NCI-H510A (cell line): ENCODE measurements around the gene EXOC6B.
"Not testable (repeated sequence)": the region's sequence is repeated elsewhere in the genome, so short reads cannot be mapped to it uniquely, and the experiment has no call there.

ENCODE experiments used
- DNase-seq: peaks from one replicate; lab custom pipeline; 2025; lab: John Stamatoyannopoulos, UW

Gene EXOC6B

DNA sequence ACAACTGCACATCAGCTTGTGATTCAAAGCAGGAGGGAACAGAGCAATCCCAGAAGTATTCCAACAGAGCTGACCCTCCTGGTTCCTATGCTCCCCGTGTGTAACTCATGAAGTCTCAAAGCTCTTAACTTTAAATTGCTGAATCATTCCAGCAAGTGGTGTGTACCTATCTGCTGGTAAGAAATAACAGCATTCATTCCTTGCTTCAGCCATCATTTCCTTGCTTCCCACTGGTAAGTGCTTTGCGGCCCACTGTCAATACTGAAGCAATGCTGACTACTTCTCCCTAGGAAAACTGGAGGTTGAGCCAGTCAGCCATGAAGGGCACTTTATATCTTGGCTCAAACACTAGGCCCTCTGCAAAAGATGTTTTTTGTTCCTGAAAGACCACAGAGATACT lies 222.4 kb downstream of the EXOC6B start:
- DNase-seq: no peak

DNA sequence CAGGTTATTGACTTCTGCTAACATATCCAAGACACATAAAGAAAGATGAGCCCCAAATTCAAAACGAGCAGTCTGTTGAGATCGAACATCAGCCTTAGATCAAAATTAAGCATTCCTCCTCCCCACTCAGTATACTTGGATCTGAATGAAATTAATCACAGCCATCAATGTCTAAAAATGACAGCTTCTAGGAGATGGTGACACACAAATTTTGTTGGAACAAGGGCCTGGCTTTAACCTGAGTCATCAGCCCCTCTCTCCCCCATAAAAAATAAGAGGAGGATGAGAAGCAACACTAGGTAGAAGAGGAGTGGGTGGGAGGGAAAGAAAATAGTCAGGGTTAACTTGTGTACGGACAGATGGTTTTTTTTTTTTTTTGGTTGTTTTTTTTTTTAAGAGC lies 223.1 kb downstream of the EXOC6B start:
- no peak for DNase-seq

DNA sequence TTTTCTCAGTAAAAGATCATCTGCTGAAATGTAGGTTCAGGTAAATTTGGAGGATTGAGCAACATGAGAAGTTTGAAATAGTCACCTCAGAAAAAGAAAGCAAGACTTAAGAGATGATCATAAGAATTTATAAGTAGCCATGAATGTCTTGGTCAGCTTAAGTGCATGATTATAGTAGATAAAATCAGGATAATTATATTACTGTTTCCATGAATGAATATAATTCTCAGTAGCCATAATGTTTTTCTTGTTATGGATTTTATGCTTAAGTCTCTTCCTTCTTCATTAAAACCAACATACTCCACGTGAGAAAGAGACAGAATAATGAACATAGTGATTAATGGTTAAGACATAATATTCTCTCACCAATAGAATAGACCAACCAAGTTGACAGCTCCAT lies 223.7 kb downstream of the EXOC6B start:
- no peak for DNase-seq

DNA sequence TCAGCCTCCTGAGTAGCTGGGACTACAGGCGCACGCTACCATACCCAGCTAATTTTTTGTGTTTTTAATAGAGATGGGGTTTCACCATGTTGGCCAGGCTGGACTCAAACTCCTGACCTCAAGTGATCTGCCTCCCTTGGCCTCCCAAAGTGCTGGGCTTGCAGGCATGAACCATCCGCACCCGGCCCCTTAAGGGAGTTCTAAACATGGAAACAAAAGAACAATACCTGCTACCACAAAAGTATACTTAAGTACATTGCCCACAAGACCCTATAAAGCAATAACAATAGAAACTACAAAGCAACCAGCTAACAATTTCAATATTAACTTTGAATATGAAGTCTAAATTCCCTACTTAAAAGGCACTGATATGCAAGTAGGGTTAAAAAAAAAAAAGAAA lies 242.0 kb downstream of the EXOC6B start:
- not testable (repeated sequence) for DNase-seq

DNA sequence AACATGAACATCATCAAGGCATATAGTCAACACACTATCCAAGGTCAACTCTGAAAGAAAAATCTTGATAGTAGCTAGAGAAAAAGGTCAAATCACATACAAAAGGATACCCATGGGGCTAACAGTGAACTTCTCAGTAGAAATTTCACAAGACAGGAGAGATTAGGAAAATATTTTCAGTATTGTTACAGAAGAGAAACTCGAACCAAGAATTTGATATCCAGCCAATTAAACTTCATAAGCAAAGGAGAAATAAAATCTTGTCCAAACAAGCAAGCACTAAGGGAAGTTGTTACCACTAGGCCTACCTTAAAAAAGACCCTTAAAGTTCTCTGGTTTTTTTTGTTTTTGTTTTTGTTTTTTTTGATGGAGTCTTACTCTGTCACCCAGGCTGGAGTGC lies 242.5 kb downstream of the EXOC6B start:
- no peak for DNase-seq

DNA sequence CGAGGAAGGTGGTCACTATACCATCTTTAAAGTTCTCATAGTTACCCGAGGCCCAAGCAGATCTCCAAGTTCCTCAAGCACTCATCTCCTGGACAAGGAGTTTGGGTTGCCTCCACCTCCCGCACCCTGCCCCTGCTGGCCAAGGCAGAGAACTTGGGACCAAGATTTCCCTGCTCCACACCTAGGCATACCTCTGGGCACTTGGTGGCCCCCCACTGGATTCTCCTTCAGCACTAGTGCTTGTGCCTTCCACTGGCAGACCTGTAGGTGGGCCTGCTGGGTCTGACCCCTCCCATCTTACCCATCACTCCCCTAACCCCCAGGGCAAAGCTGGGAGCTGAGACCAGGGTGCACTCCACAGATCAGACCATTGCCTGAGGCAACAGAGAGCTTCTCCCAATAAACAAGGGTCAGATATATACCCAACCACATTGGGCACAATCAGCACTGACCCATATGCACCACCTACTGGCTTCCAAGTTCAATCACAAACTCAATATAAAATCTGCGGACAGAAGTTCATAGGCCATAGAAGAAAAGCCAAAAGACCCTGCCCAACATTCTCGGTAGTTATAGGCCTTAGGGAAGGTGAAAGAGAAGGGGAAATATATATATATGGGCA lies 244.2 kb downstream of the EXOC6B start:
- DNase-seq: no peak

DNA sequence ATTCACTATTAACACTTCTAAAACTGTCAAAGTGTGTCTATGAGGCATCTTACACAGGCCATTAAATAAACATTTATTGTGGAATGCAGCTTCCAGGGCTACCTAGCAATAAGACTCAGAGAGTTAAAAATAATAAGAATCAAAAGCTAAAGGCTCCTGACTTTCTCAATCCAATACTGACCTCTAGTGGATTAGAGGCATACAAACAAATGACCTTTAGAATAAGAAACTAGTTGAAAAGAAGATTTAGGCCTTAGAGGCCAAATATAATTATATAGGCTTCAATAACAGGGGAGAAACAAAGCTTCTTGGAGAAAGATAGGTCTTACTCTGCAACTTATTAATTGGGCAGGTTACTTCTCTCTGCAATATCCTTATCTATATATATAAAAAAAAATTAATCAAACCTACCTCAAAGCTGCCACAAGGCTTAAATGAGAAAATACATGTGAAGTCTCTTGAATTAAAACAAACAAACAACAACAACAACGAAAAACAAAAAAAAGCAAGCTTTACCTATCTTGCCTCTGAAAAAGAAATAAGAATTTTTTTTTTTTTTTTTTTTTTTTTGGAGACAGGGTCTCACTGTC lies 246.1 kb downstream of the EXOC6B start:
- no peak for DNase-seq

DNA sequence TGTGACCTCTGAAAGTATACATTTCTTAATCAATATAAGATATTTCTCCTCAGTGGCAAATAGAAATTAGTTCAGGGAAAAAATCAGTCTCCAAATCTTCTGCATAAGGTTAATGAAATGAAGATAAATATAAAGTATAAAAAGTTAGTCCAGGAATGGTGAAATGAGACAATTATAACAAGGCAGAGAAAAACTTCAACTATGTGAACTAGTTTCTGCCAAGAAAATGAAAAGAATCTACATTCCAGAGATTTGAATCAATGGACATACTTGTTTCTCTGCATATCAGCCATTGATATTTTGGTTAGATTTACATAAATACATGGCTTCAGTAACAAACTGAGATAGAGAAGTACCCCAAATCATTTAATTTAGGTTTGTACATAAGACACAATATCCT lies 249.0 kb downstream of the EXOC6B start:
- DNase-seq: no peak

DNA sequence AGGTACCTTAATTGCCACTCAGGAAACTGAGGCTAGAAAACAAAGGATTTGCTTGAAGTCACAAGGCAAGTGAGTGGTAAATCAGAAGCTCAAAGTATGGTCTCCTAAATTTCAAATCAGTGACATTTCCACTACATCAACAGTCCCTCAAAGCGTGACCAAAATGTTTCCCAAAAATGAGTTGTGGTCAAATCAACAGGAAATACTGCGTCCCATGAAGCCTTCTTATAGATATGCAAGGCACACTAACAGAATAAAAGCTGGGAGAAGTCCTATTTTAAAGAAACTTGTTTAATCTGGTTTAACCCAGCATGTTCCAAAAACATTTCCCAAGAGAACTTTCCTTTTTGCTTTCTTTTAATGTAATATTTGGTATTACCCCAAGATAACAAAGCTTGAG lies 249.4 kb downstream of the EXOC6B start:
- DNase-seq: no peak

DNA sequence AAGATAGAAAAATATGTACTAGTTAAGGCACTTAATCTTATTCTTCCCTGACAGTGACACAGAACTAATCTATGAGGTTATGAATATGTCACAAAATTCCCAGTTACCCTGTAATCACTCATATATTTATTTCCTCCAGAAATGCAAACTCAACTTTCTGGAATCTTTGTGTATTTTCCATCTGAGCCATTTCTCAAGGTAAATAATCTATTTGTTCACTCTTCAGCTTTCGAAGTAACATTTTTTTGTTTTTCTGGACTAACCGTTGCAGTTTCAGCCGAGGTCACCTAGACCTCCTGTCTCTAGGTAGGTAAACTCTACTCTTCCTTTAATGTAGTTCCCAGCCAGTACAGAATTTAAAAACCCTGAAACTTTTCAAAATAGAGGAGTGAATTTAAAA lies 250.9 kb downstream of the EXOC6B start:
- DNase-seq: no peak

DNA sequence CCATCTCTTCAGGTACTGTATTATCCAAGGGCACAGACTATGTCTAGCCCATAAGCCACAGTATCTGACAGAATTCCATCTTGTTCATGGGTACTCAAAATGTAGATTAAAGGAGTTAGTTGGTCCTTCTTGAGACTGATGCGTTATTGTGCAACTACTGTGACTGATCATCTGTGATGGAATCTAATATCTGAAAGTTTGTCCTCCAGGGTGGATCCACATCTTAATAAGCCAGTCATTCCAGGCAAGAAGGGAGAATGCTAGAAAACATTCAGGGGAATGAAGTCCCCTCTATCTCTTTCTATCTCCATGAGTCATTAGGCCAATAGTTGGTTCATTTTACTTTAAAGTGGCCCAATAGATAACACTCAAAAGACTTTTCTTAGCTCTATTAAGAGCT lies 252.6 kb downstream of the EXOC6B start:
- DNase-seq: no peak

DNA sequence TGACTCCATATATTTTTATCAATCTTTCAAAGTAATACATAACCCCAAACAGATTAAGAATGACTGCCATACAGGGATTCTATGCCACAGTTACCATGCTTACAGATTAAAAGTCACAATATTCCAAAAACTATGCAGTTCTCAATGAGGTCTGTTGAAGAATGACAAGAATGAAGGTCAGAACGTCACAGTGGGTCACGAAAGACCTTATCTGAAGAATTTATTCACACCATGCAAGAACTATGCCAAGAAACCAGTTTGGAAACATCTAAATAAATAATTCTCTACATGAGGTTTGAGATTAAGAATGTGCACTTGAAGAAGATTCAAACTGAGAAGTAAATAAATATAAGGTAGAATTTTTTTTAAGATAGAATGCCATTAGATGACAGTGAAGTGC lies 253.3 kb downstream of the EXOC6B start:
- no peak for DNase-seq

DNA sequence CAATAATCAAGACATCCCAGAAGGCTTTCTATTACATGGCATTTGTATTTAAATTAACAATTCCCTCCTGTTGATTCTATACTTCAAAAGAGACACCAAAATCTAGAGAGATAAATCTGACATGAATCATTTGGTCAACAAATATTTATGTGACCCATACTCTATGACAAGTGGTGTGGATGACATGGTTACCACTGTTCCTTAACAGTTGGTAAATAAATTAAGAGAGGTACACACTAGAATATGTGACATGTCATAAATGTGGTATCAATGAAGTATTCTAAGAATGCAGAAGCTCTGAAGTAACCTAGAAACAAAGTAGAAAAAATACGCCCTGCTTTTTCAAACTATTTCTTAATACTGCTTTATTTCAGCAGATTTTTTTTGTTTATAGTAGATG lies 255.4 kb downstream of the EXOC6B start:
- DNase-seq: no peak

DNA sequence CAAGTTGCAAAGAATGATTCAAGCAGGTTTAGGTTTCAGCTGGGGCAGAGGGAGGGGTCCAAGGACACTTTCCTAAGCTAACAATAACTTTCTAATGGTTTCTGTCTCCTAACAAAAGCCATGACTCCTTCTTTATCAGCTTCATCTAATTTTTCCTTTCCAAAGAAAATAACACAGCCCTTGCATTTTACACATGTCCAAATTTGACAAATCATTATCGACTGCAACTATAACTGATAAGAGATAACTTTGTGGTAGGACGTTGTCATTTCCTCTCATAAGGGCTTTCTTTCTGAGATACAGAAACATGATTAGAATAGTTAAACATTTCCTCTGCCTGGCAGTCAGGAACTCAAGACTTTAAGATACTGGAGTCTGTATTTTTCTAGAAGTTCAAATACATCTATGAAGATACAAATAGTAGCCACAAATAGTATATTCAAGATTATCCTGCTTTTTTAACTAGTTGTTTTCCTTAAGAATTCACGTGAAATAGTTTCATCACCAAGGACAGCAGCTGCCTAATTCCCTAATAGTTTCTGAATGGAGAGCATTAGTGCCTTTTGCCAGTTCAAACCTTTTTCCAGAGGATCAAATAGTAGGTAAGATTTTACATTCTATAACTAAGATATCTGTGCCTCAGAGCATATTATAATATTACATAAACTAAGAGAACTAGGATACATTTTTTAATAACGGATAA lies 263.2 kb downstream of the EXOC6B start:
- no peak for DNase-seq

DNA sequence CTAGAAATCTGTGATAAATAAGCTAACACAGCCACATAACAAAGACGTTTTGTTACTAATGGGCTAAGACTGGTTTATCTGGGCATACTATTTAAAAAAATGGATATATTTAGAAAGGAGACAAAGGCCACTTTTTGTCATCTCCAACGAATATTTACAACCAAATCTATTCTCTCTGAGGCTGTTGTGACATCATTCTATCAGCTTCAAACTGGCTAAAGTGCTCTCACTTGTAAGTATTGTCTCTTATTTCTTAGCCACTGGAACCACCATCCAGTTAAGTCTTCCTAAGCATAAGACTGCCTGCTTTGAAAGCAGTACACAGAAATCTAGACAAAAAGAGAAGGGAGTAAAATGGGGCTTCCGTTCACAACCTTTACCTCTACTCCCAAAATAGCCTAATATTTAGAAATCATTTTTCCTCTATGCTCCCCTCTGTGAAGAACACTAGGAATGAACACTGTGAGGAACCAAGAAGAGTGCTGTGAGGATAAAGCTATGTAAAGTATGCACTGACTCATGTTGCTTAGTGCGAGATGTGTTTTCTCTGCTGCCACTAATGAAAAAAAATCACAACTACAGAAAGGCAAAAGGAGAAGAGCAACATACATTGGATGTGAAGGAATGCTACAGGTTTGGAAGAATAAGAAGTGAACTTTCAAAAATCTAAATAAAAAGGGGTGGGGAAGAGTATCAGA lies 264.1 kb downstream of the EXOC6B start:
- no peak for DNase-seq

DNA sequence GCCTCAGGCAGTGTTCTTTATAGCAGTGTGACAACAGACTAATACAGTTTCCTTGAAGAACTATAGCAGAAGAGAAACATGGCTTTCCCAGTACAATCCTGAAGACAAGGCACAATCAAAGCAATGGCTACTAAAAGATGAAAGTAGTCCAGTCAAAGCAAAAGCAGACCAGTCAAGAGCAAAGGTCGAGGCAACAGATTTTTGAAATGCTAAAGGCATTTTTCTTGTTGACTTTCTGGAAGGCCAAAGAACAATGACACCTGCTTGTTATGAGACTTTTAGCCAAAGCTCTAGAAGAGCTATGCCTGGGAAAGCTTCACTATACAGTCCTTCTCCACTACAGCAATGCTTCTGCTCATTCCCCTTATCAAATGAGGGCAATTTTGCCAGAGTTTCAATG lies 269.9 kb downstream of the EXOC6B start:
- DNase-seq: no peak

DNA sequence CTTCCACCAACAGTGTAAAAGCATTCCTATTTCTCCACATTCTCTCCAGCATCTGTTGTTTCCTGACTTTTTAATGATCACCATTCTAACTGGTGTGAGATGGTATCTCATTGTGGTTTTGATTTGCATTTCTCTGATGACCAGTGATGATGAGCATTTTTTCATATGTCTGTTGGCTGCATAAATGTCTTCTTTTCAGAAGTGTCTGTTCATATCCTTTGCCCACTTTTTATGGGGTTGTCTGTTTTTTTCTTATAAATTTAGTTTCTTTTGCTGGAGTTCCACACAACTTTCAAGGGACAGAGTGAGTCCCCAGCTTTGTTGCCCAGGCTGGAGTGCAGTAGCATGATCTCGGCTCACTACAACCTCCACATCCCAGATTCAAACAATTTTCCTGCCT lies 270.5 kb downstream of the EXOC6B start:
- not testable (repeated sequence) for DNase-seq

DNA sequence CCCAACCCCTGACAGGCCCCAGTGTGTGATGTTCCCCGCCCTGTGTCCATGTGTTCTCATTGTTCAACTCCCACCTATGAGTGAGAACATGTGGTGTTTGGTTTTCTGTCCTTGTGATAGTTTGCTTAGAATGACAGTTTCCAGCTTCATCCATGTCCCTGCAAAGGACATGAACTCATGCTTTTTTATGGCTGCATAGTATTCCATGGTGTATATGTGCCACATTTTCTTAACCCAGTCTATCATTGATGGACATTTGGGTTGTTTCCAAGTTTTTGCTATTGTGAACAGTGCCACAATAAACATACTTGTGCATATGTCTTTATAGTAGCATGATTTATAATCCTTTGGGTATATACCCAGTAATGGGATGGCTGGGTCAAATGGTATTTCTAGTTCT lies 270.9 kb downstream of the EXOC6B start:
- not testable (repeated sequence) for DNase-seq

DNA sequence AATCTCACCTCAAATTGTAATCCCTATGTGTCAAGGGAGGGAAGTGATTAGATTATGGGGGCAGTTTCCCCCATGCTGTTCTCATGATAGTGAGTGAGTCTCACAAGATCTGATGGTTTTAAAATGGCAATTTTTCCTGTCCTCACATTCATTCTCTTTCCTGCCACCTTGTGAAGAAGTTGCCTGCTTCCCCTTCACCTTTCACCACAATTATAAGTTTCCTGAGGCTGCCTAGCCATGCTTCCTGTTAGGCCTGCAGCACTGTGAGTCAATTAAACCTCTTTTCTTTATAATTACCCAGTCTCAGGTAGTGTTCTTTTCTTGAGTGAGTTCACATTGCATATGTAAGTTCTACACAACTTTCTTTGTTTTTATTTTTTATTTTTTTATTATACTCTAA lies 271.5 kb downstream of the EXOC6B start:
- no peak for DNase-seq

DNA sequence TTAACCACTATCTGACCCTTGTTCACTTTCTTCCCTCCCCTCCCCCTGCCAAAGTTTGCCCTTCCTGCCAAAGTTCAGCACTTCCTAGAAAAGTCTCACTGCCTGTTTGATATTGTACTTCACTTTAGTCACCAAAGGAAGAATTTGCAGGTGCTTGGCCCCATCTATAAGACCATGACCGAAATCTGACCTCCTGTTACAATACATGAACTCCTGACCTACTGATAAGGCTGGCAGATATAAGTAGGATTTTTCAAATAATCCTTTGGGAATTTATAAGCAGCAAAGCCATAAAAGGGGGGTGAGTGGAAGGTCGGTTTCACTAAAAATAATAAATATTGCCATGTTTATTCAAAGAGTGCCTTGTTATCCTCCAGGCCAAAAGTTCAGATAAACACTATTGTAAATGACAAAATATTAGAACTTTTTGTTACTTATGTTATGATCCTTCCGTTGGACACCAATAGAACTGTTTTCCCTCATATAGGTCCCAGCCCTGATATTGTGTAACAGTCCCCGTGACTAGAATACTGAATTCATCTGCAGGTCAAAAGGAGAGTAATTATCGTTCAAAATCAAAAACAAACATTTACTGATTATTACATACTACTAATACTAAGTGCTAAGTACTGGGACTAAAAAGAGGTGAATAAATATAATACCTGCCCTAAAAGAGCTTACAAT lies 277.6 kb downstream of the EXOC6B start:
- no peak for DNase-seq

DNA sequence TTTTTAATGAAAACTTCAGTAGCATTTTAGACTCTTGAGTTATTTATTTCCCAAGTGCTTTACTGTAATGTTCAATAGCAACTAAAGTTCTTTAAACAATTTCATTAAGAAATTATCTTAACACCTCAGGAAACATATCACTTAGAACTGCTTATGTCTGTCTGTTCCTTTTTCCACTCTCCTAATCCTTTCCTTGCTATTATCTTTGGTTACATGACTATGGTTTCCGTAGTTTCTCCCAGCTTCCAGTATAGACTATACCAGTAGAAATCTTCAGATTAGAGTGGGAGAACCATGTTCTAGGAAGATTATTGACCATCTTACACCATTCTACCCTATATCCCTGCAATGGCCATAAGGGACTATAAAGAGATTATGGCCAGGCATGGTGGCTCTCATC lies 280.0 kb downstream of the EXOC6B start:
- DNase-seq: no peak

DNA sequence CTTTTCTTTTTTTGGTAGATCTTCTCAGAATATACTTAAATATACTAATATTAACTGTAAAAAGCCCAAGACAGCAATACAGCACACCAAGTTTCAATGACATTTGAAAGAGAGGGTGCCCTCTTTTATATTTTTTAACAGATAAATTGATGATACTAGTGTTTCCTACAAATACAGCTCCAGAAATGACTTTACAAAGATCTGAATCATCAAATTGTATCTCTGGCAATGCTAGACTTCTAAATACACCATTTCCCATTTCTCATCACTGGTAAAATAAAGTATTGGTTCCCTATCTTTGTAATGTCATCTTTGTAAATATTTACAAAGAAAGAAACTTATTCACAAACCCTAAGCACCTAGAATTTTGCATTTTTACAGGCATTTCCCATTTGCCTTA lies 281.3 kb downstream of the EXOC6B start:
- no peak for DNase-seq
